ENCODE data around the gene RRAGD. TPM values are rescaled to one million over a fixed set of nuclear protein-coding genes. Genes with fewer than 3 reads are reported as not detected.

The RRAGD gene
- total RNA-seq, 2 donors from 2014 or later: 0.98 to 1.3 TPM

- Mint-ChIP-seq H3K27me3 (no peaks in the 10 kb centered on the region), H3K4me3 (no peak overlapping the region), H3K27ac (no peak overlapping the region), H3K9me3 (no peaks in the 10 kb centered on the region), H3K4me1 (ENCODE audit: low read depth in 2 of 2) (peaks cover 0 to 1% of the 10 kb centered on the region in 2 donors), H3K36me3 (peaks cover 8% of the 10 kb centered on the region)
- DNase-seq (ENCODE audit: low spot score) (no peak), ATAC-seq (no peak)
Measured at GRCh38 chr6:89324304-89324703, 87.8 kb downstream of the RRAGD start.

- no peak for ATAC-seq
- no peak overlapping the region for H3K27ac Mint-ChIP-seq
Measured at GRCh38 chr6:89323511-89323971, 88.5 kb downstream of the RRAGD start.

GRCh38 chr6:89321131-89321970, 90.7 kb downstream of the RRAGD start:
- DNase-seq (ENCODE audit: low spot score) (no peak), ATAC-seq (no peak)
- Mint-ChIP-seq H3K4me3 (no peak overlapping the region), H3K36me3 (peaks cover 9% of the 10 kb centered on the region), H3K4me1 (ENCODE audit: low read depth in 2 of 2) (peaks cover 0 to 6% of the 10 kb centered on the region in 2 donors), H3K27me3 (no peaks in the 10 kb centered on the region), H3K9me3 (no peaks in the 10 kb centered on the region), H3K27ac (no peak overlapping the region)

More at GRCh38 chr6:89323511-89323971, 88.5 kb downstream of the RRAGD start:
- no peak for DNase-seq (ENCODE audit: low spot score)
- Mint-ChIP-seq H3K9me3 (no peaks in the 10 kb centered on the region), H3K4me3 (no peak overlapping the region), H3K27me3 (no peaks in the 10 kb centered on the region), H3K4me1 (ENCODE audit: low read depth in 2 of 2) (peaks cover 0 to 3% of the 10 kb centered on the region in 2 donors), H3K36me3 (peaks cover 4% of the 10 kb centered on the region)

- H3K27ac Mint-ChIP-seq: no peak overlapping the region
Measured at GRCh38 chr6:89320012-89320559, 92.0 kb downstream of the RRAGD start.

GRCh38 chr6:89317067-89317466, 95.0 kb downstream of the RRAGD start:
- H3K36me3 Mint-ChIP-seq: peaks cover 5% of the 10 kb centered on the region
- no peak for ATAC-seq
- H3K27me3 Mint-ChIP-seq: no peaks in the 10 kb centered on the region
- H3K9me3 Mint-ChIP-seq: no peaks in the 10 kb centered on the region
- H3K4me1 Mint-ChIP-seq (ENCODE audit: low read depth in 2 of 2): peaks cover 0 to 9% of the 10 kb centered on the region in 2 donors
- no peak overlapping the region for H3K27ac Mint-ChIP-seq
- no peak for DNase-seq (ENCODE audit: low spot score)
- H3K4me3 Mint-ChIP-seq: no peak overlapping the region

More at GRCh38 chr6:89320012-89320559, 92.0 kb downstream of the RRAGD start:
- DNase-seq (ENCODE audit: low spot score) (no peak), ATAC-seq (no peak)
- H3K27me3 Mint-ChIP-seq: no peaks in the 10 kb centered on the region
- H3K9me3 Mint-ChIP-seq: no peaks in the 10 kb centered on the region
- peaks cover 5% of the 10 kb centered on the region for H3K36me3 Mint-ChIP-seq
- peaks cover 0 to 9% of the 10 kb centered on the region in 2 donors for H3K4me1 Mint-ChIP-seq (ENCODE audit: low read depth in 2 of 2)
- H3K4me3 Mint-ChIP-seq: no peak overlapping the region

- ATAC-seq (no peak), DNase-seq (ENCODE audit: low spot score) (no peak)
- H3K36me3 Mint-ChIP-seq: peaks cover 5% of the 10 kb centered on the region
- H3K4me3 Mint-ChIP-seq: no peak within 1 kb of the TSS
- peaks cover 0 to 2% of the 10 kb centered on the region in 2 donors for H3K27me3 Mint-ChIP-seq
- H3K27ac Mint-ChIP-seq: no peak within 1 kb of the TSS
- no peaks in the 10 kb centered on the region for H3K9me3 Mint-ChIP-seq
- H3K4me1 Mint-ChIP-seq (ENCODE audit: low read depth in 2 of 2): peaks cover 0 to 9% of the 10 kb centered on the region in 2 donors
Measured at GRCh38 chr6:89315249-89315885, 96.7 kb downstream of the RRAGD start, which contains the start of gene GABRR2. GABRR2 (minus strand) TSS chr6:89315299; CDS start chr6:89315165, 134 bp downstream.

- Mint-ChIP-seq H3K4me3 (no peak overlapping the region), H3K27ac (no peak overlapping the region), H3K9me3 (no peaks in the 10 kb centered on the region), H3K27me3 (peaks cover 0 to 6% of the 10 kb centered on the region in 2 donors), H3K4me1 (ENCODE audit: low read depth in 2 of 2) (peaks cover 0 to 9% of the 10 kb centered on the region in 2 donors), H3K36me3 (peaks cover 5% of the 10 kb centered on the region)
- ATAC-seq: no peak
- no peak for DNase-seq (ENCODE audit: low spot score)
Measured at GRCh38 chr6:89314692-89315091, 97.4 kb downstream of the RRAGD start.

Other genes with a start within 250 kb of the RRAGD start
- gene GABRR1, start 194.9 kb downstream of the RRAGD start, total RNA-seq: not detected
- 1 to 10 TPM; 1.0 to 1.9 TPM for gene GABRR2, start 97.0 kb downstream of the RRAGD start, total RNA-seq
- 10 to 100 TPM; 31.1 to 35.0 TPM for gene UBE2J1, start 59.6 kb downstream of the RRAGD start, total RNA-seq
- 1 to 10 TPM; 1.6 to 3.2 TPM for gene ANKRD6, start 20.9 kb upstream of the RRAGD start, total RNA-seq
- gene LYRM2, start 226.5 kb upstream of the RRAGD start, total RNA-seq: 10 to 100 TPM; 25.4 to 29.5 TPM

Measured in natural killer cell treated with Interleukin-12 subunit alpha and Interleukin-12 subunit beta and Interleukin-15 and Interleukin-18, amount 100 ng/mL, for 72 hours (primary cell).